Measurements from ENCODE around the gene SLC25A10.
A peak's percentile ranks its signal among the peaks of the same experiment; 100 is the strongest.

The SLC25A10 gene

DNA sequence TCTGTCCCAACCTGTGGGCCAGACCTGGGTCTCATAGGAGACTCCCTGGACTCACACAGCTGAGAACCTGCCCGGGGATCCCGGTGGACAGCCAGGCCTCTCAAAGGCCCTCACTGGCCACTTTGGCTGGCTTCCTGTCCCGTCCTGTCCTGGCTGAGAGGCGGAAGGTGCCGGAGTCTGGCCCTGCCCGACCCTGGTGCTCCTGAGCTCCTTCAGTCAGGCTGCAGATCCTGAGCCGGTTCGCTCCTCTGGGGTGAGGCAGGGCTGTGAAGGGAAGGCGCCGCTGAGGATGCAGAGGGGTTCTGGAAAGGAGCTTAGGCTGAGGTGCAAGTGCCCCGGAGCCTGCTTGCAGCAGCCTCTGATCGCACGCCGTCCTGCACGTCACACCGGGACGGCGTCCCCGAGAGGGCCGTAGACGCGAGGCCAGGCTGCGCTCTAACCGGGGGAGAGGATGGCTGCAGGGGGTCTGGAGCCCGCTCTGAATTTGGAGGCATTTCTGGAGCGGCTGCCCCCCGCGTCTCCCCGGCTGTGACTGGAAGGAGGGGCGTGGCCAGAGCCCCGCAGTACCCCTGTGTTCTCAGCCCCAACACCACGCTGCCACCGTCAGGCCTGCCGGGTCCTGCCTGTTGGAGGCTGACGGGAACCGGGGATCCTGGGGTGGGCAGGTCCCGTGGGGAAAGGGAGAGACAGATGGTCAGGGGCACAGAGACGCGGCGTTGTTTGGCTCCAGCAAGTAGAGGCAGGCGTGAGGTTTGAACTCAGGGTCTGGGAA, 24.1 kb upstream of the SLC25A10 start:
- no peak for DNase-seq

- no peak for DNase-seq
These were observed 23.5 kb upstream of the SLC25A10 start for GRCh38 chr17:81688616-81689015.

DNA sequence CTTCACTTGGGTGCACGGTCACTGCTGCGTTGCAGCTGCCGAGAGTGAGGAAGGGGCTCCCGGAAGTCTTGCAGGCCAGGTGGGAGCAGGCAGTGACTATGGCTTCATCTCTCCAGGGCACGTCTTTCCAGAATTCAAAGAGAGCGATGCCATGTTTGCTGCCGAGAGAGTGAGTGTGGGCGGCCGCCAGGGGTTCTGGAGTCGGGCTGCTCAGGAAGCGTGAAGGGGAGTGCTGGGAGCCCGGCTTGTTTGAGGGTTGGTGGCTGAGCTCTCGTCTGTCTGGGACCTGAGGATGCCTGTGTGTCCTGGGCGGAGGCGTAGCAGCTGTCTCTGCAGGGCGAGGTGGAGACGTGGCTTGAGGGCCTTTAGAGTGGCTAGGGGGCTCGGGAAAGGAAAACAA, 22.0 kb upstream of the SLC25A10 start:
- DNase-seq = no peak

GRCh38 chr17:81690549-81690948, 21.5 kb upstream of the SLC25A10 start:
- no peak for DNase-seq

DNA sequence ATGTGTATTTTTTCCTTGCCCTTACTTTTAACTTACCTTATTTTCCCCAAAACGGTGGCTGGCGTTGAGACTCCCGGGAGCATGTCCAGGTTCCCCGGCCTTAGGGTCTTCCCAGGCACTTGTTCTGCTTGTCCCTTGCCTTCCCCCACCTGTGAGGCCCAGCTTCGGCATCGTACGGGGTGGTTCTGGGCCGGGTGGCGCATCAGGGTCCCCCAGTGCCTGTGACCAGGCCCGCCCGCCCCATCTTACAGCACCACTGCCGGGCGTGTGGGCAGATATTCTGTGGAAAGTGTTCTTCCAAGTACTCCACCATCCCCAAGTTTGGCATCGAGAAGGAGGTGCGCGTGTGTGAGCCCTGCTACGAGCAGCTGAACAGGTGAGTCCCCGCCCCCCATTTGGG, 20.9 kb upstream of the SLC25A10 start:
- DNase-seq = no peak

DNA sequence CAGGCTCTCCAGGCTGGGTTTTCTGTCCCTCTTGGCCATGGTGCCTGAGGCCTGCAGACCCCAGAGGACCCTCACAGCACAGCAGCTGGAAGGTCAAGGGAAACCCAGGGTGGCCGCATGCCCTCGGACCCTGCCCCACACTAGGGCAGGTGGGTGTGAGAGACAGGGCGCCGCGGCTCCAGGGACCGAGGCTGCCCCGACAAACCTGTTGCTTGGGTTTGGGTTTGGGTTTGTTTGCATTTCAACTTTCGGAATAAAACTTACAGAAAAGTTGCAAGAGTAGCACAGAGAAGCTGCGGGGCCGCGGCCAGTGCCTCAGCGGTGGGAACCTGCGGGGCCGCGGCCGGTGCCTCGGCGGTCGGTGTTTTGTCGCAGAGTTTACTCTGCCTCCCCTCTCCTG, 20.5 kb upstream of the SLC25A10 start:
- no peak for DNase-seq

DNA sequence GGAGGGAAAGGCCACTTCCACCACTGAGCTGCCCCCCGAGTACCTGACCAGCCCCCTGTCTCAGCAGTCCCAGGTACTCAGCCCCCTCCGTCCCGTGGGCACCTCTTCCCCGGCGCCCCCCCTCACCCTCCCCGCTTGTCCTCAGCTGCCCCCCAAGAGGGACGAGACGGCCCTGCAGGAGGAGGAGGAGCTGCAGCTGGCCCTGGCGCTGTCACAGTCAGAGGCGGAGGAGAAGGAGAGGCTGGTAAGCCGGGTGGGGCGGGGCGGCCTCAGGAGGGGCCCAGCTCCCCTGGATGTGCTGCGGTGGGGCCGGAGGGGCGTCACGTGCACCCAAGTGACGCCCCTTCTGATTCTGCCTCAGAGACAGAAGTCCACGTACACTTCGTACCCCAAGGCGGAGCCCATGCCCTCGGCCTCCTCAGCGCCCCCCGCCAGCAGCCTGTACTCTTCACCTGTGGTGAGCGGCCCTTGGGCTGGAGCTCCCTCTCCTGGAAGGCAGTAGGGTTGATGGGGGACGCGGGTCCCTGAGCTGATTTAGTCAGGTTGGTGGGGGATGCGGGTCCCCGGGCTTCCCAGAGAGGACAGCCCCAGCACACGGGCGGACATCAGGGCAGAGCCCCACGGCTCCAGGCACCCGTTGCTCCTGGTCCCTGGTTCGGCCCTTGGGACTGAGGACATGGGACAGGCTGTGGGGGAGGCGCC, 18.4 kb upstream of the SLC25A10 start:
- no peak for DNase-seq

DNA sequence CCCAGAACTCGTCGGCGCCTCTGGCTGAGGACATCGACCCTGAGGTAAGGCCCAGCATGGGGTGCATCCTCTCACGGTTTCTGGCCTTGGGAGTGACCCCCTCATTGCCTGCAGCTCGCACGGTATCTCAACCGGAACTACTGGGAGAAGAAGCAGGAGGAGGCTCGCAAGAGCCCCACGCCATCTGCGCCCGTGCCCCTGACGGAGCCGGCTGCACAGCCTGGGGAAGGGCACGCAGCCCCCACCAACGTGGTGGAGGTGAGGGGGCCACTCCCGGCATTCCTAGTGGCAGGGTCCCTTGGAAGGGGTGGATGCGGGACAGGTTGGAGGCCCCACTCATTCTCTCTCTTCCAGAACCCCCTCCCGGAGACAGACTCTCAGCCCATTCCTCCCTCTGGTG, 17.3 kb upstream of the SLC25A10 start:
- DNase-seq = no peak

- no peak for DNase-seq
These were observed 16.9 kb upstream of the SLC25A10 start for GRCh38 chr17:81695211-81695610.

DNA sequence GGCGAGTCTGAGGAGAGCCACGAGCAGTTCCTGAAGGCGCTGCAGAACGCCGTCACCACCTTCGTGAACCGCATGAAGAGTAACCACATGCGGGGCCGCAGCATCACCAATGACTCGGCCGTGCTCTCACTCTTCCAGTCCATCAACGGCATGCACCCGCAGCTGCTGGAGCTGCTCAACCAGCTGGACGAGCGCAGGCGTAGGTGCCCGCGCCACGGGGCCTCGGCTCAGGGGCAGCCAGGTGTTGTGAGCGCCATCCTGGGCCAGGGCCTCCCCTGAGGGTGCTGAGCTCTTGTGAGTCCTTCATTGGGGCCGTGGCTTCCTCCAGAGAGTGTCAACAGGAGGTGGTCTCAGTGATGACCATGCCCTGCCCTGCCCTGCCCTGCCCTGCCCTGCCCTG, 16.3 kb upstream of the SLC25A10 start:
- DNase-seq = no peak

- DNase-seq = no peak
These were observed 15.7 kb upstream of the SLC25A10 start for GRCh38 chr17:81696218-81696941.

DNA sequence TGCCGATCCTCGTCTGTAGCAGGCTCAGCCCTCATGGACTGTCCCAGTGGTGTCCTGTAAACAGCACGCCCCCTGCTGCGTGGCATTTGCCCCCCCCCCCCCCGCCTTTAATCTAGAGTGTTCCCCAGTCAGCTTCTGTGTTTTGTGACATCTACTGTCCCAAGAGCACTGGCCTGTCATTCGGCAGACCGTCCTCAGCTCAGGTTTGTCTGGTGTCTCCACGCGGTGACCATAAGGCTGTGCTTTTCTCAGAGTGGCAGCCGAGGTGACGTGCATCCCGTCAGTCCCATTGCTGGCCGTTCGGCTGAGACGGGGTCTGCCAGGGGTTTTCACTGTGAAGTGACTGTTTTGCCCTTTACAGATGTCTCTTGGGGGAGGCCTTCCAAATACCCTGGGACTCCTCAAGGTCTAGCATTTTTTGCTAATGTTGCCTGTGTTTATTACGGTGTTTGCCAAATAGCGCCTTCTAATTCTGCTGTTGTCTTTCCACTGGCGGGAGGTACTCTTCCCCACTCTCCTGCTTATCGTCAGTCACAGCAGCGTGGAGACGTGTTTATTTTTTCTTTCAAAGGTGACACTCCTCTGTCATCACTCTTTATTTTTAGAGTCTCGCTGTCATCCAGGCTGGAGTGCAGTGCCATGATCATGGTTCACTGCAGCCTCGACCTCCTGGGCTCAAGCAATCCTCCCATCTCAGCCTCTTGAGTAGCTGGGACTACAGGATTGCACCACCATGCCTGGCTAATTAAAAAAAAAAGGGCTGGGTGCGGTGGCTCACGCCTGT, 14.6 kb upstream of the SLC25A10 start:
- DNase-seq = no peak

DNA sequence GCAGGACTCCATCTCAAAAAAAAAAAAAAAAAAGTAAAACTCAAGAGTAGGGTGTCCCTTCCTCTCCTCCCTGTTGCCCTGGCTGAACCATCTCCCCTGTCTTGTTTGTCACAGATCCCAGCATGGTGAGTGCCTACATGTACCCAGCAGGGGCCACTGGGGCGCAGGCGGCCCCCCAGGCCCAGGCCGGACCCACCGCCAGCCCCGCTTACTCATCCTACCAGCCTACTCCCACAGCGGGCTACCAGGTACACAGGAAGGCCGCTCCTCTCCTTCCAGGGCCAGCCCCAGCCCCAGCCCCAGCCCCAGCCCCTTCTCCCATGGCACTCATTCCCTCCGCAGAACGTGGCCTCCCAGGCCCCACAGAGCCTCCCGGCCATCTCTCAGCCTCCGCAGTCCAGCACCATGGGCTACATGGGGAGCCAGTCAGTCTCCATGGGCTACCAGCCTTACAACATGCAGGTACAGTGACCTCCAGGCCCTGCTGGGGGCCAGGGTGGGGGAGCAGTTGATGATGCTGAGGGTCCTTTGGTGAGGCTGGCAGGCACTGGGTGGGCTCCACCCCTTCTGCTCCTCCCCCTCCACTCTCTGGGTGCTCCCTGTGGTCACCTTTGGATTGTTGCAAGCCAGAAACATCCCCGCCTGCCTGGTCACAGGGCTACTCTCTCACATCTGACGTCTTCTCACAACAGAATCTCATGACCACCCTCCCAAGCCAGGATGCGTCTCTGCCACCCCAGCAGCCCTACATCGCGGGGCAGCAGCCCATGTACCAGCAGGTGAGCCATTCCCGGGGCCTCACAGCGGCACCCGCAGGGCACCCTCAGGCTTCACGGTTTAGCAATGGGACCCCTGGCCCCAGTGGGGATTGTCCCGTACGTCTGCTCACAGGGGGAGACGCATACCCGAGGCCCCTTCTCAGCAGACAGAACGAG, 11.5 kb upstream of the SLC25A10 start:
- DNase-seq = no peak

DNA sequence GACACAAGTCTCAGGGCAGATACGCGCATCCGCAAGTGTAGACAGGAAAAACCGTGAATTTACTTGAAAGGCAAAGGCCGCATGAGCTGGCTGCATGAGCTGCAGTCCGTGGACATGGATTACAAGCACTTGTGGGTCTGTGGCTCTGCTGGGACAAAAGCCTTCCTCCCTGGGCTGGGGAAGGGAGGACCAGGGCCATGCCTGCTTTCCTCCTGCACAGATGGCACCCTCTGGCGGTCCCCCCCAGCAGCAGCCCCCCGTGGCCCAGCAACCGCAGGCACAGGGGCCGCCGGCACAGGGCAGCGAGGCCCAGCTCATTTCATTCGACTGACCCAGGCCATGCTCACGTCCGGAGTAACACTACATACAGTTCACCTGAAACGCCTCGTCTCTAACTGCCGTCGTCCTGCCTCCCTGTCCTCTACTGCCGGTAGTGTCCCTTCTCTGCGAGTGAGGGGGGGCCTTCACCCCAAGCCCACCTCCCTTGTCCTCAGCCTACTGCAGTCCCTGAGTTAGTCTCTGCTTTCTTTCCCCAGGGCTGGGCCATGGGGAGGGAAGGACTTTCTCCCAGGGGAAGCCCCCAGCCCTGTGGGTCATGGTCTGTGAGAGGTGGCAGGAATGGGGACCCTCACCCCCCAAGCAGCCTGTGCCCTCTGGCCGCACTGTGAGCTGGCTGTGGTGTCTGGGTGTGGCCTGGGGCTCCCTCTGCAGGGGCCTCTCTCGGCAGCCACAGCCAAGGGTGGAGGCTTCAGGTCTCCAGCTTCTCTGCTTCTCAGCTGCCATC, 10.6 kb upstream of the SLC25A10 start:
- DNase-seq = no peak

DNA sequence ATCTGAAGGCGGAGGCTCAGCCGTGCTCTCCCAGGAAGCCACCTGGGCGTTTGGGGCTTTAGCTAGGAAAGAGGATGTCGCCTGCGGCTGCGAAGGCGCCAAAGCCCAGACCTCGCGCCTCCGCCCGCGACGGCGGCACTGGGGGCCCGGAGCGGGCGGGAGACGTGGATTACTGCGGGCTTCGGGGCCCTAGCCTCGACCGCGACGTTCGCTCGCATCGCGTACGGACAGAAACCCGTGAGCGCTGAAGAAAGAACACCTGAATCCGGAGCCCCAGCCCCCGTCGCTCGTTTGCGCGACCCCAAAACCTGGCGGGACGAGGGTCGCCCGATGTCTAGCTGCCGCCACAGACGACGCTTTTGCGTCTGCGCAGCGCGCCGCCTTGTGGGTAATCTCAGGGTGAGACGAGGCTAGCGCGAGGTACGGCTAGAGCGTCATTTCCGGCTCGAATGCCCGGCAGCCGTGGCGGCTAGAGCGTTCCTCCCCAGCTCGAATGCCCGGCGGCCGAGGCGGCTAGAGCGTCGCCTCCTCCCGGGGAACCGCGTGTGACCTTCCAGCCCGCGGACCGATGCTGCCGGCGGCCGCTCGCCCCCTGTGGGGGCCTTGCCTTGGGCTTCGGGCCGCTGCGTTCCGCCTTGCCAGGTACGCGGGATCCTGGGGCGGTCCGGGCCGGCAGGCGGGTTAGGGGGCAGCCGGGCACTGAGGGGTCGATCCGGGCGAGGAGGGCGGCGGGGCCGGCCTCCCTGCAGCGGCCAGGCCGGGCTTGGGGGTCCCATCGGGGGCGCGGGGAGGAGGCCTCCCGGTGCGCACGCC, 8.9 kb upstream of the SLC25A10 start, which contains the start of gene MRPL12:
TSS of gene MRPL12 (plus strand) at position 434 of the 813 bp plus-strand sequence. CDS start at position 569, 135 bp downstream.
- peak; percentile 96 for DNase-seq

DNA sequence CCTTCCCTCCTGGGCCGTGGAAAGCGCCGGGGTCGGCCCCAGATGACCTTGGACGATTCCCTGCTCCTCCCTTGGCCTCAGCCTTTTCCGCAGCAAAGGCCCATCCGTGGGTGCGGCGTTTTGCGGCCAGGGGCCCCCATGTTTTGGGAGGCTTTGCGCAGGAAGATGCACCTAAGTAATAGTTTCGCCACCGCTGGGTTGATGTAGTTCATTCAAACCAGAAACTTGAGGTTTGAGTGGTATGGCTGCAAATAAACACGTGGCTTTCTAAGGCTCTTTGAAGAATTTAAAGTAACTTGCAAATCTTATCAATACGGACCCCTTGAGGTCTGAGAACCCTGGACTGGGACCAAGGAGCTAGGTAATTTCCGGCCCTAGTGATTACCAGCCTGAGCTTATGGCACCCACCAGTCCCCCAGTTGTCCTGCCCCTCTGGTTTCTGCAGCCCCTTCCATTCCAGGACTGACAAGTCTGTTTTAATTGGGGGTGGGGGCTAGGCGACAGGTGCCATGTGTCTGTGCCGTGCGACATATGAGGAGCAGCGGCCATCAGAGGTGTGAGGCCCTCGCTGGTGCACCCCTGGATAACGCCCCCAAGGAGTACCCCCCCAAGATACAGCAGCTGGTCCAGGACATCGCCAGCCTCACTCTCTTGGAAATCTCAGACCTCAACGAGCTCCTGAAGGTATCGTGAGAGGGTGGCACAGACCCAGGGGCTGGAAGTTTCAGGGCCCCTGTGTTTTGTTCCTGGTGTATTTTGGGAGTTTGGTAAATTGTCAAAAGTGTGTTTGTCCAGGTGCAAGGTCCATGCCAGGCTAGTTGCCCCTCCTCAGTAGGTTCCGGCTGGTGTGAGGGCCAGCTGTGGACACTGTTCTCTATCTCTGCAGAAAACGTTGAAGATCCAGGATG, 8.1 kb upstream of the SLC25A10 start:
- no peak for DNase-seq

- no peak for DNase-seq
These were observed 6.4 kb upstream of the SLC25A10 start for GRCh38 chr17:81705518-81706231.

DNA sequence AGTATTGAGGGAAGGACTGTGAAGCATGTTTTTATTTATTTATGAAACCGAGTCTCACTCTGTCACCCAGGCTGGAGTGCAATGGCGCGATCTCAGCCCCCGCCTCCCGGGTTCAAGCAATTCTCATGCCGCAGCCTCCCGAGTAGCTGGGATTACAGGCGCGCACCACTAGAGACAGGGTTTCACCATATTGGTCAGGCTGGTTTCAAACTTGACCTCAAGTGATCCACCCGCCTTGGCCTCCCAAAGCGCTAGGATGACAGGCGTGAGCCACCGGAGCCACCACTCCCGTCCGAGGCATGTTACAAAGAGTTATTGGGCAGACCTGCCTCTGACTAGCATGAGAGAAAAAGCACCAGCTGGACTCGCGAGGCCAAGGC, 5.9 kb upstream of the SLC25A10 start:
- DNase-seq = no peak

Data from right hindlimb (tissue), 1 donor.